IMR-90 (cell line): ENCODE measurements around the gene ARL6. TPM values are rescaled to one million over a fixed set of nuclear protein-coding genes. Genes with fewer than 3 reads are reported as not detected.

ENCODE experiments used
- ATAC-seq: fragments of 200-7000 bp; cut with Tn5 transposase; 2 replicates; pipeline ENCODE4 v1.9.1; 2020; ENCODE audit warnings: low read depth, mild to moderate bottlenecking, moderate library complexity
- BruUV-seq: library from RNA; stranded (reverse); fragments of 400-500 nt; replicated peaks from 2 replicates; lab custom pipeline; 2021; lab: Mats Ljungman, UMichigan
- CTCF ChIA-PET: fragments of 300-600 bp; formaldehyde crosslinking; extraction: SDS; loops from one replicate; lab custom pipeline; 2021; ENCODE audit warnings: antibody characterized with exemption; lab: Yijun Ruan, JAX
- POLR2A ChIA-PET: fragments of 300-600 bp; sonication (Branson Sonifier 250); formaldehyde crosslinking; loops from one replicate; lab custom pipeline; 2022; ENCODE audit warnings: antibody characterized with exemption; ENCODE audit not compliant: unreplicated experiment; lab: Charles Lee
- DNase-seq: peaks from one replicate; pipeline ENCODE4 v3.0.0; 2013
- H2AFZ ChIP-seq: replicated peaks from 2 replicates; pipeline ENCODE3; 2013; ENCODE audit warnings: low read length, mild to moderate bottlenecking; ENCODE audit not compliant: poor library complexity
- H2AK5ac ChIP-seq: 2 replicates; pipeline ENCODE4 v1.6.1; 2013; ENCODE audit warnings: low read depth, low read length, inconsistent platforms
- H2AK9ac ChIP-seq: replicated peaks from 2 replicates; pipeline ENCODE3; 2013; ENCODE audit warnings: mild to moderate bottlenecking, low read depth, low read length, moderate library complexity; ENCODE audit not compliant: poor library complexity
- H2BK120ac ChIP-seq: 2 replicates; pipeline ENCODE4 v1.6.1; 2013; ENCODE audit warnings: low read depth, low read length, inconsistent platforms
- H2BK15ac ChIP-seq: 3 replicates; pipeline ENCODE4 v1.6.1; 2013; ENCODE audit warnings: low read depth, low read length, inconsistent platforms
- H2BK20ac ChIP-seq: 2 replicates; pipeline ENCODE4 v1.6.1; 2013; ENCODE audit warnings: low read depth, mild to moderate bottlenecking, inconsistent platforms, low read length, moderate library complexity
- H2BK5ac ChIP-seq: 2 replicates; pipeline ENCODE4 v1.6.1; 2013; ENCODE audit warnings: mild to moderate bottlenecking, low read depth, low read length, inconsistent platforms; ENCODE audit not compliant: poor library complexity, severe bottlenecking
- H3K14ac ChIP-seq: replicated peaks from 2 replicates; pipeline ENCODE4 v1.6.1; 2013; ENCODE audit warnings: low read depth, low read length, inconsistent platforms
- H3K18ac ChIP-seq: 2 replicates; pipeline ENCODE4 v1.6.1; 2013; ENCODE audit warnings: low read depth, low read length, control low read depth
- H3K23ac ChIP-seq: 2 replicates; pipeline ENCODE4 v1.6.1; 2013; ENCODE audit warnings: low read depth, low read length, inconsistent platforms
- H3K27ac ChIP-seq: 2 replicates; pipeline ENCODE4 v1.5.1; 2013; ENCODE audit warnings: mild to moderate bottlenecking, control low read depth, low read length; ENCODE audit not compliant: insufficient read depth
- H3K27me3 ChIP-seq: 2 replicates; pipeline ENCODE4 v1.6.1; 2013; ENCODE audit warnings: low read length; ENCODE audit not compliant: control insufficient read depth, insufficient read depth
- H3K36me3 ChIP-seq: 2 replicates; pipeline ENCODE4 v1.6.1; 2013; ENCODE audit warnings: low read length, mixed read lengths; ENCODE audit not compliant: control insufficient read depth, insufficient read depth
- H3K4ac ChIP-seq: 2 replicates; pipeline ENCODE4 v1.6.1; 2013; ENCODE audit warnings: low read depth, low read length, inconsistent platforms
- H3K4me1 ChIP-seq: 2 replicates; pipeline ENCODE4 v1.6.1; 2013; ENCODE audit warnings: low read length, mixed read lengths; ENCODE audit not compliant: control insufficient read depth, insufficient read depth
- H3K4me2 ChIP-seq: 2 replicates; pipeline ENCODE4 v1.6.1; 2013; ENCODE audit warnings: low read depth, mild to moderate bottlenecking, control low read depth, low read length, moderate library complexity
- H3K4me3 ChIP-seq: 2 replicates; pipeline ENCODE4 v1.5.1; 2013; ENCODE audit warnings: low read depth, mild to moderate bottlenecking, control low read depth, low read length, moderate library complexity; ENCODE audit not compliant: insufficient read depth
- H3K56ac ChIP-seq: 2 replicates; pipeline ENCODE4 v1.6.1; 2013; ENCODE audit warnings: low read length, inconsistent platforms; ENCODE audit not compliant: insufficient read depth; ENCODE audit errors: extremely low read depth
- H3K79me1 ChIP-seq, 2 experiments: 2 replicates each; pipeline ENCODE4 v1.6.1; 2013; ENCODE audit warnings: low read length in 2 of 2, inconsistent platforms in 1 of 2, low read depth in 1 of 2
- H3K9ac ChIP-seq: 2 replicates; pipeline ENCODE4 v1.6.1; 2013; ENCODE audit warnings: low read depth, low read length, control low read depth
- H3K9me1 ChIP-seq: 2 replicates; pipeline ENCODE4 v1.6.1; 2013; ENCODE audit warnings: low read length, inconsistent platforms; ENCODE audit not compliant: insufficient read depth
- H3K9me3 ChIP-seq: 2 replicates; pipeline ENCODE4 v1.6.1; 2013; ENCODE audit warnings: low read length; ENCODE audit not compliant: control insufficient read depth, insufficient read depth
- H4K20me1 ChIP-seq: 2 replicates; pipeline ENCODE4 v1.6.1; 2013; ENCODE audit warnings: low read length, inconsistent platforms; ENCODE audit not compliant: insufficient read depth
- H4K5ac ChIP-seq: 2 replicates; pipeline ENCODE4 v1.6.1; 2013; ENCODE audit warnings: mild to moderate bottlenecking, low read depth, low read length, control low read depth
- H4K8ac ChIP-seq, 2 experiments: 2 replicates each; pipeline ENCODE4 v1.6.1; 2013; ENCODE audit warnings: low read depth in 2 of 2, low read length in 2 of 2, control low read depth in 1 of 2, inconsistent platforms in 1 of 2
- H4K91ac ChIP-seq: 2 replicates; pipeline ENCODE4 v1.6.1; 2013; ENCODE audit warnings: low read depth, low read length, inconsistent platforms; ENCODE audit not compliant: insufficient read depth
- BHLHE40 ChIP-seq: fragments of 150-350 bp; IDR thresholded peaks from 2 replicates; pipeline ENCODE4 v1.6.1; 2016; ENCODE audit warnings: mild to moderate bottlenecking, low read depth, low read length
- CEBPB ChIP-seq: IDR thresholded peaks from 2 replicates; pipeline ENCODE4 v1.6.1; 2012; ENCODE audit warnings: low read depth, low read length, improper control_type of control experiment
- CHD1 ChIP-seq: IDR thresholded peaks from 2 replicates; pipeline ENCODE4 v1.6.1; 2012; ENCODE audit warnings: low read depth, low read length, improper control_type of control experiment
- FOS ChIP-seq: fragments of 150-350 bp; IDR thresholded peaks from 2 replicates; pipeline ENCODE4 v1.6.1; 2016; ENCODE audit warnings: low read depth, low read length
- MAFK ChIP-seq: IDR thresholded peaks from 2 replicates; pipeline ENCODE4 v1.6.1; 2012; ENCODE audit warnings: low read depth, low read length, improper control_type of control experiment
- MAZ ChIP-seq: IDR thresholded peaks from 2 replicates; pipeline ENCODE4 v1.6.1; 2012; ENCODE audit warnings: low read depth, mild to moderate bottlenecking, low read length, improper control_type of control experiment, moderate library complexity, borderline replicate concordance
- MXI1 ChIP-seq: IDR thresholded peaks from 2 replicates; pipeline ENCODE4 v1.6.1; 2012; ENCODE audit warnings: low read depth, mild to moderate bottlenecking, low read length, moderate library complexity, borderline replicate concordance
- NFE2L2 ChIP-seq: fragments of 150-350 bp; IDR thresholded peaks from 2 replicates; pipeline ENCODE4 v1.6.1; 2016; ENCODE audit warnings: low read depth, mild to moderate bottlenecking, low read length
- POLR2A ChIP-seq: IDR thresholded peaks from 2 replicates; pipeline ENCODE4 v1.6.1; 2012; ENCODE audit warnings: mild to moderate bottlenecking, low read depth, low read length
- RAD21 ChIP-seq: IDR thresholded peaks from 2 replicates; pipeline ENCODE4 v1.6.1; 2012; ENCODE audit warnings: low read length, improper control_type of control experiment
- RCOR1 ChIP-seq: IDR thresholded peaks from 2 replicates; pipeline ENCODE4 v1.6.1; 2012; ENCODE audit warnings: mild to moderate bottlenecking, low read length, improper control_type of control experiment; ENCODE audit not compliant: insufficient replicate concordance
- RFX5 ChIP-seq: IDR thresholded peaks from 2 replicates; pipeline ENCODE4 v1.8.0; 2012; ENCODE audit warnings: low read depth, mild to moderate bottlenecking, low read length, moderate library complexity
- SMC3 ChIP-seq: fragments of 150-350 bp; IDR thresholded peaks from 2 replicates; pipeline ENCODE4 v1.6.1; 2016; ENCODE audit warnings: low read depth, mild to moderate bottlenecking, antibody characterized with exemption, low read length, moderate library complexity
- WGBS, 2 experiments: methylation state at CpG; one replicate each; pipeline versions ENCODE4 v1.1.5 to v1.1.7; 2013; ENCODE audit warnings: missing lambda C conversion rate in 2 of 2; ENCODE audit not compliant: insufficient read length in 1 of 2; ENCODE audit errors: extremely low coverage in 2 of 2; 5-methylcytosine and 5-hydroxymethylcytosine counted together
- dilution Hi-C: fragments of 300-500 bp; cut with HindIII; formaldehyde crosslinking; loops from one replicate; pipeline ENCODE4 v1.14.3; 2018; ENCODE audit warnings: low sequenced_read_pairs; ENCODE audit not compliant: unreplicated experiment
- in situ Hi-C: fragments of 300-500 bp; cut with MboI; formaldehyde crosslinking; loops from 3 replicates; pipeline ENCODE4 v1.14.3; 2019; ENCODE audit warnings: low sequenced_read_pairs, inconsistent platforms, mixed read lengths
- intact Hi-C: fragments of 100-400 bp; cut with micrococcal nuclease; formaldehyde crosslinking; loops from 2 replicates; pipeline ENCODE4 v1.10.0; 2022
- polyA plus RNA-seq, 3 experiments: library from polyadenylated mRNA; depleted of rRNA; stranded (reverse); fragments of >200 nt; gene quantifications; 2 replicates each; pipeline ENCODE4 v1.2.3, GENCODE V29; 2012; ENCODE audit warnings: low replicate concordance in 1 of 3
- total RNA-seq: library from RNA; depleted of rRNA; stranded (reverse); fragments of >200 nt; gene quantifications from 2 replicates; pipeline ENCODE4 v1.2.3, GENCODE V29; 2012
- TF ChIP-seq, protein P1 (sequence below): fragments of 150-350 bp; IDR thresholded peaks from 2 replicates; pipeline ENCODE4 v1.6.1; 2017; ENCODE audit warnings: mild to moderate bottlenecking, antibody characterized with exemption, low read length, low read depth
- TF ChIP-seq, protein P2 (sequence below): fragments of 150-350 bp; IDR thresholded peaks from 2 replicates; pipeline ENCODE4 v1.6.1; 2016; ENCODE audit warnings: low read depth, mild to moderate bottlenecking, low read length, moderate library complexity, borderline replicate concordance
- TF ChIP-seq, protein P3 (sequence below): conservative IDR thresholded peaks from 2 replicates; pipeline ENCODE4 v1.5.1; 2012; ENCODE audit warnings: mild to moderate bottlenecking, low read depth, low read length, improper control_type of control experiment

ARL6 gene
- total and polyA plus RNA-seq, 2 of the 4 experiments (the other 2 are of a cell fraction) = 3.1 to 3.4 TPM

DNA sequence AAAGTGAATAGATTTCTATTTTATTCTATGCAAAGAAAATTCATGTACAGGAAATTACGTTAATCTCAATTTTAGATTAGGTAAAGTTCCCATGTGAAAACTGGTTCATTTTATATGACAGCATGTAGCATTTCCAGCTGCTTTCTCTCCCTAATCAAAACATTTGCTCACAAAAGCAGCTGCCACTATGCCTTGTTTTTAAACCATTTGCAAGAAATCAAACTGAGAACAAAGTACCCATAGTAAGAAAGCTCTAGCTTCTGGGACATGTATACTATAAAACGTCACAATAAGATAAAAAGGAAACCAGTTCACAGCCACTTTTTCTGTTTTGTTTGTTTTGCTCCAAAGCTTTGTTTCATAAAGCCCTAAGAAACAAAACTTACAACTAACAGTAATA, 52.3 kb downstream of the ARL6 start:
- Histone ChIP-seq H2AFZ (no peak overlapping the region), H3K27ac (no peak overlapping the region), H3K9me1 (no peaks in the 10 kb centered on the region), H4K8ac (no peak overlapping the region), H3K36me3 (no peaks in the 10 kb centered on the region), H2BK15ac (no peak overlapping the region), H3K9ac (no peak overlapping the region), H3K56ac (no peak overlapping the region), H4K20me1 (no peaks in the 10 kb centered on the region), H4K91ac (no peak overlapping the region), H2AK9ac (no peak overlapping the region), H2BK120ac (no peak overlapping the region), H3K18ac (no peak overlapping the region; the same call in 1 of the 2 replicates), H2BK5ac (no peak overlapping the region), H3K23ac (no peak overlapping the region), H3K4me3 (no peak overlapping the region), H3K4me2 (no peak overlapping the region), H2BK20ac (no peak overlapping the region), H3K14ac (no peak overlapping the region), H4K5ac (no peak overlapping the region), H3K9me3 (no peaks in the 10 kb centered on the region), H3K27me3 (0 out of 2 replicates have a peak, but pooled peaks cover 2% of the 10 kb centered on the region), H3K4me1 (no peaks in the 10 kb centered on the region), H2AK5ac (no peak overlapping the region), H3K79me1 (no peaks in the 10 kb centered on the region), H3K4ac (no peak overlapping the region)
- intact Hi-C loops = no loop called here
- DNase-seq (no peak), ATAC-seq (no peak)
- dilution Hi-C loops = loop anchor here (25.0 kb wide), 1 partner anchor 195 kb away; no protein-coding TSS in a partner anchor
- POLR2A ChIA-PET = no interaction called here
- TF ChIP-seq, protein P1, sequence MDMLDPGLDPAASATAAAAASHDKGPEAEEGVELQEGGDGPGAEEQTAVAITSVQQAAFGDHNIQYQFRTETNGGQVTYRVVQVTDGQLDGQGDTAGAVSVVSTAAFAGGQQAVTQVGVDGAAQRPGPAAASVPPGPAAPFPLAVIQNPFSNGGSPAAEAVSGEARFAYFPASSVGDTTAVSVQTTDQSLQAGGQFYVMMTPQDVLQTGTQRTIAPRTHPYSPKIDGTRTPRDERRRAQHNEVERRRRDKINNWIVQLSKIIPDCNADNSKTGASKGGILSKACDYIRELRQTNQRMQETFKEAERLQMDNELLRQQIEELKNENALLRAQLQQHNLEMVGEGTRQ = no peak
- TF ChIP-seq, protein P2, sequence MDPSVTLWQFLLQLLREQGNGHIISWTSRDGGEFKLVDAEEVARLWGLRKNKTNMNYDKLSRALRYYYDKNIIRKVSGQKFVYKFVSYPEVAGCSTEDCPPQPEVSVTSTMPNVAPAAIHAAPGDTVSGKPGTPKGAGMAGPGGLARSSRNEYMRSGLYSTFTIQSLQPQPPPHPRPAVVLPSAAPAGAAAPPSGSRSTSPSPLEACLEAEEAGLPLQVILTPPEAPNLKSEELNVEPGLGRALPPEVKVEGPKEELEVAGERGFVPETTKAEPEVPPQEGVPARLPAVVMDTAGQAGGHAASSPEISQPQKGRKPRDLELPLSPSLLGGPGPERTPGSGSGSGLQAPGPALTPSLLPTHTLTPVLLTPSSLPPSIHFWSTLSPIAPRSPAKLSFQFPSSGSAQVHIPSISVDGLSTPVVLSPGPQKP = no peak
- TF ChIP-seq, protein P3, sequence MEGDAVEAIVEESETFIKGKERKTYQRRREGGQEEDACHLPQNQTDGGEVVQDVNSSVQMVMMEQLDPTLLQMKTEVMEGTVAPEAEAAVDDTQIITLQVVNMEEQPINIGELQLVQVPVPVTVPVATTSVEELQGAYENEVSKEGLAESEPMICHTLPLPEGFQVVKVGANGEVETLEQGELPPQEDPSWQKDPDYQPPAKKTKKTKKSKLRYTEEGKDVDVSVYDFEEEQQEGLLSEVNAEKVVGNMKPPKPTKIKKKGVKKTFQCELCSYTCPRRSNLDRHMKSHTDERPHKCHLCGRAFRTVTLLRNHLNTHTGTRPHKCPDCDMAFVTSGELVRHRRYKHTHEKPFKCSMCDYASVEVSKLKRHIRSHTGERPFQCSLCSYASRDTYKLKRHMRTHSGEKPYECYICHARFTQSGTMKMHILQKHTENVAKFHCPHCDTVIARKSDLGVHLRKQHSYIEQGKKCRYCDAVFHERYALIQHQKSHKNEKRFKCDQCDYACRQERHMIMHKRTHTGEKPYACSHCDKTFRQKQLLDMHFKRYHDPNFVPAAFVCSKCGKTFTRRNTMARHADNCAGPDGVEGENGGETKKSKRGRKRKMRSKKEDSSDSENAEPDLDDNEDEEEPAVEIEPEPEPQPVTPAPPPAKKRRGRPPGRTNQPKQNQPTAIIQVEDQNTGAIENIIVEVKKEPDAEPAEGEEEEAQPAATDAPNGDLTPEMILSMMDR = no peak
- TF ChIP-seq CHD1 = no peak
- TF ChIP-seq MAFK = no peak
- TF ChIP-seq RAD21 = no peak
- TF ChIP-seq CEBPB = no peak
- no peak for TF ChIP-seq FOS
- TF ChIP-seq NFE2L2 = no peak
- no peak for TF ChIP-seq RFX5
- TF ChIP-seq BHLHE40 = no peak
- TF ChIP-seq SMC3 = no peak
- no peak for TF ChIP-seq MXI1
- TF ChIP-seq POLR2A = no peak
- TF ChIP-seq MAZ = no peak
- no peak for TF ChIP-seq RCOR1
- in situ Hi-C loops = loop anchor here (25.0 kb wide), 1 partner anchor 770 kb away; the partner anchor contains the start of gene CPOX
- CTCF ChIA-PET = no interaction called here
- no TSS peak for BruUV-seq
- WGBS, 2 experiments = no CpG with 5 or more reads among the region's 2 CpGs
